Hematopoietic multipotent progenitor cell treated with erythropoietin and hydrocortisone succinate and interleukin-3 and kit ligand, for 15 days (in vitro differentiated cells): ENCODE data around the gene NDUFB11.

Experiments
- DNase-seq: peaks from one replicate; pipeline ENCODE4 v3.0.0-alpha.2; 2015; ENCODE audit warnings: low spot score

The NDUFB11 gene

DNA sequence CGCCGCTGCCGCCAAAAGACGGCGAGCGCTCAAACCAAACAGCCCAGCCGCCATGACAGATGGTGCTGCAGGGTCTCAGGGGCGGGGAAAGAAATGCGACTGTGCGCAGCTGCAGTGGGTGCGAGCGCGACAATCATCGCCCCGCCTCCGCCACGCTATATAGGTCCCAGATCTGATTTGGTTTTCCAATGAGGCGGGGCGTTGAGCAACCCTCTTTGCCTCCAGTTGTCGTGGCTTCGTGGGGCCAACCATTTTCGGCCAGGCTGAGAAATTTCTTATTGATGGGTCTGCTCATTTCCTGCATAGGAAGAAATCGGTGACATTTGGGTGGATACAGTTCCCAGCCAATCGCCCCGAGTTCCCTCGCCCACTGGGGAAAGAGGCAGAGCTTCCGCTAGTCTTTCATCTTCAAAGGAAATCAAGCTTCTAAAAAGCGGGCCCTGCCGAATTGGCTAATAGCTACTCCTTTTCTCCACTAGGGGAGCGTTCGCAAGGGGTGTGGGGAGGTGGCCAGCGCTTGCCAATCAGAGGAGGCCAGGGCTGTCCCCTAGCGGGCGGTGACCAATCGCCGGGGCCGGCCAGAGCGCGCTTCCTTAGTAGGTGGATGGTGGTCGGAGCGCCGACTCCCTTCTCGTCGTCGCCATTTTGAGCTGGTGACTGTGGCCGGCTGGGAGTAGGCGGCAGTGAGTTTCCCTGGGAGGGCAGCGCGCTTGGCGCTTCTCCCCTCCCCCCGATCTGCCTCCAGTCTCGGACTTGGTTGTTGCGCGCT lies at the start of gene NDUFB11, which contains the start of gene RBM10:
NDUFB11 (minus strand) TSS at position 77 of the 769 bp plus-strand sequence; CDS start at position 54, 23 bp downstream.
RBM10 (plus strand) TSS at position 596 of the 769 bp plus-strand sequence. CDS start 2,261 bp downstream, outside the sequence.
- DNase-seq: peak; percentile 90

DNA sequence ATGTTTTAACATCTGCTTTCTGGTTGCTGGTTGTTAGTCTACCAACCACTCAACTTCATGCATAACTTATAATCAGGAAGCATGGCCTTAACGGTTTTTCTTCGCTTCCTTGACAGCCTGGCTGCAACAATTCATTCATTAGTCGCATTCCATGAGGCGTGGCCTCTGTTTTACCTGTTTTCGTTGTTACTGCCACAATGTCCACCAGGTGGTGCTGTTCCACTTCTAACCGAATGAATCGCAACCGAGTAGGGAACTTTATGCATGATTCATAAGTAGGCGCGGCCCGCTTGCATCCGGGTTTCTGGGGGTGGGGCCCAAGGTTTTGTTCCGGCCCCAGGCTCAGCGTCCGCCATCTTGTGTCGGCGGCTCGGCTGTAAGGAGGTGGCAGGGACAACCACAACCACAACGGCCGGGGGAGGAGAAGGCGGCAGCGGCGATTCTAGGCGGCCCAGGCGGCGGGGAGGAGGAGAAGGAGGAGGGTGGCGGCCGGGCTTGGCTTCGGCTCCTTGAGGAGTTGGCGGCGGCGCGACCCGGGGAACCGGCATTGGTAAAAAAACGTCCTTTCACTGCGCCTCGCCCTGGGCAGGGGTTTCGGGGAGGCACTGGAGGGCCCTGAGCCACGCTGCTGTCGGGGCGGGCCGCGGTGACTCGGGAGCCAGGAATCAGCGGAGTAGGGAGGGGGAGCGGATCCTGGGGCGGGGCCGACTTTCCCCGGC lies 49.1 kb upstream of the NDUFB11 start, which contains the start of gene UBA1:
UBA1 (plus strand) TSS at position 355 of the 719 bp plus-strand sequence. CDS start 4,974 bp downstream, outside the sequence.
- DNase-seq: peak; percentile 94

DNA sequence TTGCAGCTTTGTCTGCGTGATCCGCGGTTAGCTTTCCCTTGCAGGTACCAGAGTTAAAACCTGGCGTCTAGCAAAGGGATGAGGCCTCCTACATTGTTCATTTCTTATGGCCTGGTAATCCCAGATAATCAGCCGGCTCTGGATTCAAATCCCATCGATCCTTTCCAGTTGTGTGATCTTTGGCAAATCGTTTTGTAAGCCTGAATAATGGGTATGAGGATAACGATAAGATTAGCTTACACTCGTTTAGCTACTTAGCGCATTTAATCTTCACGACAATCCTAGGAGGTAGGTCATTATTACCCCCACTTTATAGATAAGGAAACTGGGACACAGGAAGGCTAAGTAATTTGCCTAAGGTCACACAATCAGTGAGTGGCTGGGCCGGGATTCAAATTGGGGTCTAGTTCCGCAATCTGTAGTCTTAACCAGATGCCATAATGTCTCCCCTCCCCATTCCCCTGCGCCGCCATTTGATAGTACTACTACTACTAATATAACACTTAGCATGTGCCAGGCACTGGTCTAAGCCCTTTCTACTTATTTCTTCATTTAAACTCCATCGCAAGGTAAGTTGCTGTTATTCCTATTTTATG lies 47.4 kb upstream of the NDUFB11 start:
- no peak for DNase-seq

DNA sequence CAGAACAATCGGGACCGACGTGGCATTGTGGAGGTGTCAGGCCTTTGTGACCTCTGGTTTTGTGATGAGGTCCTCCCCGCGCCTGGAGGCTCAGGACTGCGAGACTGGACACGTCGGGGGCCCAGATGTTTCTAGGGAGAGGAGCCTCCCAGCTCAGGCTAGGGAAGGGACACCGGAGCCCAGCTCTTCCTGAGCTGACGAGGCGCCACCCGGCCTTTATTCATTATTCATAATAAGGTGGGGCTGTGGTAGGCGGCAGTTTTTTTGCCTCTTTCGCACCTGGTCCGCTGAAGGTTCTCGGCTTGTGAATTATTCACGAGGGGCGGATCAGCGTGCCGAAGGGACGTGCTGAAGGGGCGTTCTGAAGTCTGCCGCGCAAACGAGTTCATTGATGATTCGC lies 46.8 kb upstream of the NDUFB11 start:
- no peak for DNase-seq

DNA sequence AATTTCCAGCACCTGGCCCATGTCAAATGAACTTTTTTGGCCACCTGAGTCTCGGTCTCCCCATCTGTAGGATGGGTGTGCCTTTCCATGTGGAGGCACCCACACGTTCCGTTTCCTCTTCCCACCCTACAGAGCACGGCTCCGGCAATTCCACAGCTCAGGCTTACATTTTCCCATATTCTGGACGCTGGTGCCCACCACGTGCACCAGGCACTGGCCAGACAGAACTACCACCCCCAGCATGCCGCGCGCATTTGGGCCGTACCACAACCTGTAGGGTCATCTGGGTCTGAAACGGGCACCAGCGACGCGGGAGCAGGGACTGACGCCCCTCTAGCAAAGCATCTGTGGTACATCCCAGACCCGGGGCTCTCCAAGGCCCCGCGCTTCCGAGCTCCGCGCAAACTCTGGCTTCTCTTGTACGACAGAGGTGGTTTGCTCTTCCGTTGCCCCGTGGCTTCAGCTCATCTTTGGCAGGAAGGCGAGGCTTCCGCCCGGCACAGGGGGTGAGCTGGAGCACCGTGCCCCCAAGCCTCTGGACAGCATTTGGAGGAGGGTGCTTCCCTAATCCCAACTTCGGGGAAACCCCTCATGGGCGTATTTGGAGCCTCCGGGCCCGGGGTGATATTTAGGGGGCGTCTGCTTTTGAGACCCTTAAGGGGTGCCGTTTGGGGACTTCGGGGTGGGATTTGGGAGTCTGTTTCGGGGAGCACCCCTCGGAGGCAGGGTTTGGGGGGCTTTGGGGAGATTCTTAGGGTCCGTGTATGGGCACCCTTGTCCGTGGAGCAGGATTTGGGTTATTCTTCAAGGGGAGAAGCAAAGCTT lies 46.2 kb upstream of the NDUFB11 start:
- DNase-seq: peak; percentile 80

DNA sequence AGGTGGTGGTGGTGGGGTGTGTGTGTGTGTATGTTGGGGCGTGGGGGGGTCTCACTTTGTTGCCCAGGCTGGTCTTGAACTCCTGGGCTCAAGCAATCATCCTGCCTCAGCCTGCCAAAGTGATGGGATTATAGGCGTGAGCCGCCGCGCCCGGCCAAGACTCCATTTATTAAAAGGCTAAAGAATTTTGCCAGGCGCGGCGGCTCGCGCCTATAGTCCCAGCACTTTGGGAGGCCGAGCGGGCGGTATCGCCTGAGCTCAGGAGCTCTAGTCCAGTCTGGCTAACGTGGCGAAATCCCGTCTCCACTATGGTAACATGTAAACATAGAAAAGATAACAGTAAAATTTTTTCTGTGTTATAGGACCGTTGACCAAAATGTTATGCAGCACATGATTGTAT lies 45.4 kb upstream of the NDUFB11 start:
- no peak for DNase-seq

DNA sequence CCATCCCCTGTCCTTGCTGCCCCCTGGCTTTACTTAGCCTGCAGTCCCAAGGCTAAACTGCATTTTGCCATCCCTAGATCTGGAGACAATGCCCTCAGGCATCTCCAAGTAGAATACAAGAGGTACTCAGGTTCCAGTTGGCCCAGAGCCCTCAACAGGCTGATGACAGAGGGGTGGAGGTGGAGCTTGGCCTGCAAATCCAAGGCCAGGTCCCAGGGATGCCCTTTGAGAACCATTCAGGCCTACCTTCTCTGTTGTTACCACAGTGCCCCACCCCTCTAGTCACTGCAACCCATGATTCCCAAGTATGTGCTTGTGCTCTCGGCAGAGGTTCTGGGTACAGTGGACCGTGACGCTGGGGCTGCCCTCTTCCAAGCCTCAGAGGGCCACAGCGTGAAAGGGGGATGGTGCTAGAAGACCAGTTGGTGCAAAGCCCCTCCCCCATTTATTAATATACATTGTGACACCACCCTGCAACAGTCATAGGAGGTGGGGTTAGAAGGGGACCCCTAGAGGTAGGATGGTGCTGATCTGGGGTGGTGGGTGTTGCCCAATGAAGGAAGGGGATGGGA lies 42.7 kb upstream of the NDUFB11 start:
- DNase-seq: no peak

DNA sequence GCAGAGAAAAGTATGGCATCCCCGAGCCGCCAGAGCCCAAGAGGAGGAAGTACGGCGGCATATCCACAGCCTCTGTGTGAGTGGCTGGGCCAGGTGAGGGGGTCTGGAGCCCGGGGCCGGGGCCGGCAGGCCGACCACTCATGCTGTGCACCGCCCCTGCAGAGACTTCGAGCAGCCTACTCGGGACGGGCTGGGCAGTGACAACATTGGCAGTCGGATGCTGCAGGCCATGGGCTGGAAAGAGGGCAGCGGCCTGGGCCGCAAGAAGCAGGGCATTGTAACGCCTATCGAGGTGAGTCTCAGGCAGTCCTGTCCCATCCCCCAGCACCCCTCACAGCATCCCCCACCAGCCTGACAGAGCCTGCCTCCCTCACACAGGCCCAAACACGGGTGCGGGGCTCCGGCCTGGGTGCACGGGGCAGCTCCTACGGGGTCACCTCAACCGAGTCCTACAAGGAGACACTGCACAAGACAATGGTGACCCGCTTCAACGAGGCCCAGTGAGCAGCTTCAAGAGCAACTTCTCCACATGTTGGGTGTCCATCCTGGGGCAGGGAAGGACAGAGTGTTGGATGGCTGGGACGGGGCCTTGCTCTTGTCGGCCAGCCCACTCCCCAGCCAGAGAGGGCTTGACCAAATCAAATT lies 41.7 kb upstream of the NDUFB11 start:
- DNase-seq: no peak

DNA sequence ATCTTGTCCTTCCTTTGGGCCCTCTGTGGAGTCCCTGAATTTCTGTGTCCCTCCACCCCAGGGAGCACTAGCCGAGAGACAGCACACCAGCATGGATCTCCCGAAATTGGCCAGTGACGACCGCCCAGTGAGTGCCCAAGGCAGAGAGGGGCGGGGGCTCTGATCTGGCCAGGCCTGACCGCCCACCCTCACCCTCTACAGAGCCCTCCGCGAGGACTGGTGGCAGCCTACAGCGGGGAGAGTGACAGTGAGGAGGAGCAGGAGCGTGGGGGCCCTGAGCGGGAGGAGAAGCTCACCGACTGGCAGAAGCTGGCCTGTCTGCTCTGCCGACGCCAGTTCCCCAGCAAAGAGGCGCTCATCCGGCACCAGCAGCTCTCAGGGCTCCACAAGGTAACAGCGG lies 40.7 kb upstream of the NDUFB11 start:
- DNase-seq: no peak

DNA sequence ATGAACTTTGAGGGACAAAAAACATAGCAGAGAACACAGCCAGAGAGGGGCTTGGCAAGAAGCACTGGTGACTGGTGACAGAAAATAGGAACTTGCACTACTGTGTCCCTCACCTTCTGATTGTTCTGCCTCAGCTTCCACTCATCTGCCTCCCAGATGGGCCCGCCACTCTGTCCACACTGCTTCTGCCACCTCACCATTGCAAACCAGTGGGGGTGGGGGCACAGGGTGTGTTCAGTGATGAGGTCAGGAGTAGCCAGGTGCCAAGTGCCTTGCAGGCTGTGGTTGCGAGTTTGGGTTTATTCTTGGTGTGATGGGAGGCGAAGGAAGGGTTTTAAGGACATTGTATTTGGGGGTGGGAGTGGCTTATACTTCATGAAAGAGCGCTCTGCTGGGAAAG lies 40.0 kb upstream of the NDUFB11 start:
- no peak for DNase-seq

DNA sequence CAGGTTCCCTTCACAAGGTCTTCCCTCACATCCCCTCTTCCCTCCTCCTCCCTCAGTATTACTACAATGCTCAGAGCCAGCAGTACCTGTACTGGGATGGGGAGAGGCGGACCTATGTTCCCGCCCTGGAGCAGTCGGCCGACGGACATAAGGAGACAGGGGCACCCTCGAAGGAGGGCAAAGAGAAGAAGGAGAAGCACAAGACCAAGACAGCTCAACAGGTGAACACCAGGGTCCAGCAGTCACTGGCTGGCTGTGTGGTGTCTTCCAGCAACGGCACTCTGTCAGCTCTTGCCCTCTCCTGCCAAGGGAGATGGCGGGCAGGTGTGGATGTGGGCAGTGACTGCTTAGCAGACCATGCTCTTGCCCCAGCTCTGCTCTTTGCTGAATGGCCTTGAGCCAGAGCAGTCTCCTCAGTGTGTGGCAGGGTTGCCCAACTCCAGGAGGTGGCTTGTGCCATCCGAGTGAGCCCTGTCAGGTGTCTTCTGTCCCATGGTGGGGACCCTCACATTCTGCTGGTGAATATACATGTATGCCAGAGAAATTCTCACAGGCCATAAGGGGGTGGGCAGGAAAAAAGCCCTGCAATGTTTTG lies 37.7 kb upstream of the NDUFB11 start:
- DNase-seq: no peak

DNA sequence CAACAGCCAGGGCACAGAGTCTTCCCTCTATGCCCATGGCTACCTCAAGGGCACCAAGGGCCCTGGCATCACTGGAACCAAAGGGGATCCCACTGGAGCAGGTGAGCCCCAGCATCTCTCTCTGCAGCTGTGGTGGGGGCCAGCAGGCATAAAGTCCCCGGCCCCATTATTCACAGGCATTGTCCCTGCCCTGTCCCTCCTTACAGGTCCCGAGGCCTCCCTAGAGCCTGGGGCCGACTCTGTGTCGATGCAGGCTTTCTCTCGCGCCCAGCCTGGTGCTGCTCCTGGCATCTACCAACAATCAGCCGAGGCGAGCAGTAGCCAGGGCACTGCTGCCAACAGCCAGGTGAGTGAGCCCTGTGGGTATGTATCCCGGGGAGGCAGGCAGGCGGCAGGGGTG lies 36.8 kb upstream of the NDUFB11 start:
- DNase-seq: no peak

DNA sequence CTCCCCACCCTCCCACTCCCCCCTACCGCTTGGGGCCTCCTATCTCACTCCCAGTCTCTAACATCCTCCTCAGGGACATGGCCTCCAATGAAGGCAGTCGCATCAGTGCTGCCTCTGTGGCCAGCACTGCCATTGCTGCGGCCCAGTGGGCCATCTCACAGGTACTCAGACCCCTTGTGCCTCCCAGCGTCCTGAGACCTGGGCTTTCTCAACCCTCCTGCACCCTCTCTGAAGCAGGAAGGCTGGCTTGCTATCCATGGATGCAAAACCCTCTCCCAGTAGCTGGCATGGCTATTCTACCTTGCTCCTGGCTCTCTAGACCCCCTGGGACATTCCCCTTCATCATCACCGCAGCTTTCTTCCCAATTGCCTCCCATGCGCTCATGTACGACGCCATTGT lies 35.8 kb upstream of the NDUFB11 start:
- DNase-seq: no peak

DNA sequence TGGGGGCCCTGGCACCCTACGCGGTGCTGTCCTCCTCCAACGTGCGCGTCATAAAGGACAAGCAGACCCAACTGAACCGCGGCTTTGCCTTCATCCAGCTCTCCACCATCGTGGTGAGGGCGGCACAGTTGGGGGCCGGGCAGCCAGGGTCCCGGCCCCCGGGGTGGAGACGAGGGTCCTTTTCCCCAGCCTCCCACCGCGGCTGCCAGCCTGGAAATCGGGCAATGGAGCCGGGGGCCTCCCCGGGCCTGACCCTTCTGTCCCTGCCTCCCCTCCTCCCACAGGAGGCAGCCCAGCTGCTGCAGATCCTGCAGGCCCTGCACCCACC lies 35.4 kb upstream of the NDUFB11 start:
- DNase-seq: no peak

DNA sequence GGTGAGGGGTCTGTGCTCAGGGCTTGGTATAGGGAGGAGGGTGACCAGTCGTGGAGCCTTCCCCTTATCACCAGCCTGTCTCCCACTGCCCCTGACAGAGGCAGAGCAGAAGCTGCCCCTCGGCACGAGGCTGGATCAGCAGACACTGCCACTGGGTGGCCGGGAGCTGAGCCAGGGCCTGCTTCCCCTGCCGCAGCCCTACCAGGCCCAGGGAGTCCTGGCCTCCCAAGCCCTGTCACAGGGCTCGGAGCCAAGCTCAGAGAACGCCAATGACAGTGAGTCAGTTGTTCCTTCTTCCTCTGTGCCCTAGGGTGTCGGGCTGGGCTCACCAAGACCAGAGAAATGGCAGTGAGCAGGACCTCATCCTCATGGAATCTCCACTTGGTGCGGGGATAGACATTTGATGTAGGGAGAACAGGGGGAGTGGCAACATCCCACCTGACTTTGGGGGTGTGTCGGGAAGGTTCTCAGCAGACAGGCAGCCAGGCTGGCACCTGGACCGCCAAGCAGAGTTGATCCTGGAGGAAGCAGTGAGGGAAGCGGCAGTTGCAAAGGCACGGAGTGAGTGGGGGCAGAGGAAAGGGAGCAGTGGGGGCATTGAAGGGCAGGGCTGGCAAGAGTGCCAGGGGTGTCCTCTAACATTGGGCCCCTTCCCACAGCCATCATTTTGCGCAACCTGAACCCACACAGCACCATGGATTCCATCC lies 34.9 kb upstream of the NDUFB11 start:
- no peak for DNase-seq

DNA sequence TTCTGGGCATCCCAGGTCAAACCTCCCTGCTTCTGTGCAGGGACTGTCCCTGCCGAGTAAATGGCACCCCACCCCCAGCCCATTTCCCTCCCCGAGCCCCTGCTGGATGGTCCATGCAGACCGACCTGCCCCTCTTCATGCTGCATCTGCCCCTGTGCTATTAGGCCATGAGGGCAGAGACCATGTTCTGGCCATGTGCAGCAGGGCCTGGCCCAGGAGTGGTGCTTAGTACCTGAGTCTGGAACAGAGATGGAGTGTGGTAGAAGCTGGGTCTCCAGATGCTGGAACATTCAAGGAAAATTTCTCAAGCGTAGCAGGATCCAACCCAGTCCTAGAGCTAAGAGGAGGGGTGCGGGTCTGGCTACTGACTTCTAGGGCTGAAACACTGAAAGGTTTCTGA lies 33.8 kb upstream of the NDUFB11 start:
- no peak for DNase-seq

DNA sequence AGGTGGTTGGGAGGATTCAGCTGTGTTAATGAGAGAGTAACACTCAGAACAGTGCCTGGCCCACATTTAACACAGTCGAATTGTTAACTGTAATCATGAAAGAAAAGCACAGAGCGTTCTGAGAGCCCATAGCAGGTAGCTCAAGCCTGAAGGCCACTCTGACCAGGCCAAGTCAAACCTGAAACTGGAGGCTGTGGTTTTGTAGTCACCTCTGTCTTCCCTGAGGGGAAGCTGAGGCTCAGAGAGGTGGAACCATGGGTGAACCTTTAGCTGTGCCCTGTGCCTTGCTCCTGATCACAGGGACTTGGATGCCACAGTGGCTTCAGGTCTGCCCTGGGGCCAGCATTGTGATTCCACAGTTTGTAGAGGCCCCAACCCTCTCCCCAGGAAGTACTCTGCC lies 32.6 kb upstream of the NDUFB11 start:
- no peak for DNase-seq

DNA sequence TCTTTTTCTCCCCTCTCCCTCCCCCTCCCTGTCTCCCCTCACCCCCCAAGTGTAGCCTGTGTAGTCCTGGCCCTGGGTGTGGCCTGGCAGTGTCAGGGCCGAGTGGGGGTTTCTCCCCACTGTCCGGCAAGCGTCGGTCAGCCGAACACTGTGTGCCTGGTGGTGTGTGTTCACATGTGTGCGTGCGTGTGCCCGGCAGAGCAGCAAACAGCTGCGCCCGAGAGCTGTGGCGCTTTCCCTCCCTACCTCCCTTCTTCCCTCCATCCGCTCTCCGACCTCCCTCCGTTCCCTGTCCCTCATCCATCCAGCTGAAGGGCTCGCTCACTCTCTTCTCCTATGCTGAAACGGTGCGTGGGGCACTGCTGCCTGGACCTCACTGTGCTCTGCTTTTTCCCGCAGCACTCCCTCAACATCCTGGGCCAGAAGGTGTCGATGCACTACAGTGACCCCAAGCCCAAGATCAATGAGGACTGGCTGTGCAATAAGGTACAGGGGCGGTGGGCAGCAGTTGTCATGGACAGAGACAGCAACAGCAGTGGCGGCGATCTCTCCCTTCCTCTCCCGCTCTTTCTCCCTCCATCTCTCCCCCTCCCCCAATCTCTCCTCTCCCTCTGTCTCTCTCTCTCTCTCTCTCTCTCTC lies 31.7 kb upstream of the NDUFB11 start:
- no peak for DNase-seq

DNA sequence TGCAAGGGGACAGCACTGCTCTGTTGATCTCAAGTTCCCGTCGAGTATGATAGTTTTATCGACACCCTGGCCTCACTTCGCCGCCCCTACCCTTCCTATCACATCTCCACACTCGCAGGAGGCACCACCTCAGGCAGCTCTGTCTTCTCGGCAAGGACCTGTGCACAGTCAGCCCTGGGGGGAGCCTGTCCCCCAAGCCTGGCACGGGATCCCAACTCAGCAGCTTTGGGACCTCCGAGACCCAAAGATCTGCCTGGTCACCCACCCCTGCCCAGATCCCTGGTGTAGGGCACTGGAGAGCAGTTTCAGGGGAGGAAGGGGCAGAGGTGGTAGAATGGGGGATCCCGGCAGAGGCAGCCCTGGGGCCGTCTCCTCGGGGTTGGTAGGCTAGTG lies 31.1 kb upstream of the NDUFB11 start:
- DNase-seq: no peak
